Cardiac muscle cell (in vitro differentiated cells and primary cell): ENCODE measurements around the gene PFKM. TPM values are rescaled to one million over a fixed set of nuclear protein-coding genes. Genes with fewer than 3 reads are reported as not detected.

Experiments
- DNase-seq, 2 donors: peaks; one replicate each; pipeline versions ENCODE4 v3.0.0 to v3.0.0-alpha.2; 2010 to 2017; ENCODE audit warnings: low read depth in 1 of 2, low spot score in 1 of 2
- H3K27ac ChIP-seq: fragments of 200-600 bp; sonication (generic); 2 replicates; pipeline ENCODE4 v1.5.1; 2016
- H3K27me3 ChIP-seq: fragments of 200-600 bp; sonication (generic); 2 replicates; pipeline ENCODE4 v1.6.0; 2016; ENCODE audit warnings: control low read depth
- H3K36me3 ChIP-seq: fragments of 200-600 bp; sonication (generic); 2 replicates; pipeline ENCODE4 v1.5.1; 2016; ENCODE audit warnings: control low read depth
- H3K4me1 ChIP-seq: fragments of 200-600 bp; sonication (generic); 2 replicates; pipeline ENCODE4 v1.8.1; 2017; ENCODE audit warnings: low read depth, mild to moderate bottlenecking, mixed run types
- H3K4me3 ChIP-seq: fragments of 200-600 bp; sonication (generic); 2 replicates; pipeline ENCODE4 v1.5.1; 2016; ENCODE audit warnings: mild to moderate bottlenecking
- H3K9me3 ChIP-seq: fragments of 200-600 bp; sonication (generic); 2 replicates; pipeline ENCODE4 v1.5.1; 2017; ENCODE audit warnings: low read depth, mild to moderate bottlenecking, control low read depth
- CTCF ChIP-seq: IDR thresholded peaks from 2 replicates; pipeline ENCODE4 v1.5.1; 2012; ENCODE audit warnings: low read depth, mild to moderate bottlenecking, low read length
- polyA plus RNA-seq: library from polyadenylated mRNA; unstranded; fragments of >200 nt; fragmentation: Nextera tagmentation; extraction: Ambion mirVana; gene quantifications from 2 replicates; pipeline ENCODE4 v1.2.1, GENCODE V29; 2016
- total RNA-seq: library from RNA; depleted of rRNA; stranded (reverse); fragments of >200 nt; gene quantifications from 2 replicates; pipeline ENCODE4 v1.2.3, GENCODE V29; 2016

The PFKM gene
- total and polyA plus RNA-seq, 2 experiments from 2014 or later = 152 to 163 TPM

- TF ChIP-seq CTCF = peak; percentile 93
- no peak overlapping the region for H3K27ac ChIP-seq
- H3K9me3 ChIP-seq = no peaks in the 10 kb centered on the region
- peak; percentile 70 to 75 for DNase-seq
- no peak overlapping the region for H3K4me3 ChIP-seq
- no peaks in the 10 kb centered on the region for H3K36me3 ChIP-seq
- H3K27me3 ChIP-seq = no peaks in the 10 kb centered on the region
- H3K4me1 ChIP-seq = no peaks in the 10 kb centered on the region
These were observed 46.2 kb downstream of the PFKM start for GRCh38 chr12:48165089-48165981.

DNA sequence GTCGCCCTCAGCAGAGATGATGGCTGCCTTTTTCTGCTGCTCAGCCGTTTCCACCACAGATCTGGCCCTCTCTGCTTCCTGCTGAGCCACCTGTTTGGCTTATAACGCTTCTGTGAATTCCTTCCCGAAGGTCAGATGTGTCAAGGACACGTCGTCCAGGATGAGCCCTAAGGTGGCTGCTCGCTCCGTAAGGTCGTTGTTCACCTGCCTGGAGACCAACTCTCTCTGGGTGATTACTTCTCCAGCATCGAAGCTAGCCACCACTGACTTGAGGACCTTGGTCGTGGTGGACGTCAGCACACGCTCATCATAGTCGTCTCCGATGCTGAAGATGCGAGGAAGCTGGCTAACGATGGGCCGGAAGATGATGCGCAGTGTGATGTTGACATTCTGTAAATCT, 49.8 kb downstream of the PFKM start:
- no peak overlapping the region for H3K4me3 ChIP-seq
- TF ChIP-seq CTCF = no peak
- no peak overlapping the region for H3K27ac ChIP-seq
- no peak for DNase-seq
- no peaks in the 10 kb centered on the region for H3K9me3 ChIP-seq
- no peaks in the 10 kb centered on the region for H3K36me3 ChIP-seq
- H3K27me3 ChIP-seq = no peaks in the 10 kb centered on the region
- no peaks in the 10 kb centered on the region for H3K4me1 ChIP-seq

GRCh38 chr12:48175613-48176416, 56.7 kb downstream of the PFKM start:
- Histone ChIP-seq H3K4me1 (peaks cover 6% of the 10 kb centered on the region), H3K27ac (no peak overlapping the region), H3K27me3 (peaks cover 13% of the 10 kb centered on the region), H3K36me3 (no peaks in the 10 kb centered on the region), H3K9me3 (no peaks in the 10 kb centered on the region), H3K4me3 (no peak overlapping the region)
- no peak for DNase-seq
- no peak for TF ChIP-seq CTCF

DNA sequence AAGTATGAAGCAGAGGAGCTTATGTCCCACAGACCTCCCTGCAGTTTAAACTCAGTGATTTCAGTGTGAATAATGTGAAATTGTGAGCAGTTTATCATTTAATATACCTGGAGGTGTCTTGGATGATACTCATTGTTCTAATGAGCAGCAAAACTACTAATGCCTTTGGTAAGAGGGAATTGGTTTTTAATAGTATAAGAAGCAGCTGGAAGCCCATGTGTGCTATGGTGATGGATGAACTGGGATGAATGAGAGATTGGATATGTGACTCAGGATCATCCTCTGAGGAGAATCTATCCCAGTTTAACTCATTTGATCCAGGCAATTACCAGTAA, 57.2 kb downstream of the PFKM start:
- DNase-seq = no peak
- Histone ChIP-seq H3K9me3 (no peaks in the 10 kb centered on the region), H3K27me3 (peaks cover 19% of the 10 kb centered on the region), H3K4me3 (no peak overlapping the region), H3K4me1 (peaks cover 6% of the 10 kb centered on the region), H3K27ac (no peak overlapping the region), H3K36me3 (no peaks in the 10 kb centered on the region)
- no peak for TF ChIP-seq CTCF

DNA sequence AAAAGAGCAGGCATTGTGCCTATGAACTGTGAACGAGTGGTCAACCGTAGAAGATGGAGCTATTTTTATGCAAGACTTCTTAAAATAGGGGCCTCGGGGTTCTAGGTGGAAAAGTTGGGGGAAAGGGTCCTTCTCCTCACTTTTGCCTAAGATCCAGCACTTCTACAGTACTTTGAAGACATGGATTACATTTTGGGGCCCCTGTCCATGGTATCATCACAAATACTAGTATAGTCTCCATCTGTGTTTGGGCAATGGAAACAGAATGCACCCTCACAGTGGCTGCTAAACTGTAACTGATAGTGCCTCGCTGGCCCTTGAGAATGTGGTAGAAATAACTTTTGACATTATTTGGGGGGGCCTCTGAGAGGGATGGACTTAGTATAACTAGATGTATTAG, 58.8 kb downstream of the PFKM start:
- DNase-seq = no peak
- Histone ChIP-seq H3K27ac (no peak overlapping the region), H3K36me3 (no peaks in the 10 kb centered on the region), H3K9me3 (no peaks in the 10 kb centered on the region), H3K27me3 (peaks cover 35% of the 10 kb centered on the region), H3K4me3 (no peak overlapping the region), H3K4me1 (peaks cover 6% of the 10 kb centered on the region)
- no peak for TF ChIP-seq CTCF
